ENCODE data around the gene RGS19.
A peak's percentile ranks its signal among the peaks of the same experiment; 100 is the strongest.

Gene RGS19

GRCh38 chr20:64064145-64064698 lies 15.1 kb downstream of the RGS19 start:
- DNase-seq (ENCODE audit: low read depth in 2 of 2): no peak

GRCh38 chr20:64063389-64064144 lies 15.8 kb downstream of the RGS19 start:
- DNase-seq (ENCODE audit: low read depth in 2 of 2): peak in 1 of 2 donors; percentile 51

DNA sequence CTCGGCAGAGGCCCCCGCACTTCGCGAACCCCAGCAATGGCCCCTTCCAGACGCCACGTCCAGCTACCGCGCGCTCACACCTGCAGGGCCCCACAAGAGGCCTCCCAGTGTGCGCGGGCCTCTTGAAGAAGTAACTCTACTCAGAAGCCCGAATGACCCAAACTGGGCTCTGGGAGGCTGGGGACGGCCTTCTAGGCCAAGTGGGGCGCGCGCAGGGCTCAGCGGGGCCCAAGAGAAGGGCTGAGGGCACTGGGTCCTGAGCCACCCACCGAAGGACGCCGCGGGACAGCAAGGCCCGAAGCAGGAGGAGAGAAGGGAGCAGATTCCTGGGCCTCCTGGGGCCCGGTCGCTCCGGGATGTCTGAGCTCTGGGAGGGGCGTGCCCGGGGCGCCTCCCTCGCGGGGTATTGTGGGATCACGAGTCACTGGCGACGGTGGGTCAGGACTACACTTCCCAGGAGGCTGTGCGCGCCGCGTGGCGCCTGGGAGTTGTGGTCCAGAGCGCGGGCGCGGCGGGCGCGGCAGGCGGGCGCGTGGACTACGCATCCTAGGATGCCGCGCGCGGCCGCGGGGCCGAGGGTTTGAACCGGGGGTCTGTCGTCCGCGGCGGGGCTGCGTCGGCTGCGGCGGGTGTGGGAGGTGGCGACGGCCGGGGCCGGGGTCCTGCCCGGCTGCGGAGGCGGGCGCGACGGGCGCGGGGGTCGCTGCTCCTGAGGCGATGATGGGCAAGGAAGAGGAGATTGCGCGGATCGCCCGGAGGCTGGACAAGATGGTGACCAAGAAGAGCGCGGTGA lies 16.5 kb downstream of the RGS19 start, which contains the start of gene TCEA2:
Gene TCEA2, plus strand, starts transcription at position 603 of the 793 bp plus-strand sequence. Its CDS starts 115 bp downstream, at position 718.
- DNase-seq (ENCODE audit: low read depth in 2 of 2): peak; percentile 87 to 95

DNA sequence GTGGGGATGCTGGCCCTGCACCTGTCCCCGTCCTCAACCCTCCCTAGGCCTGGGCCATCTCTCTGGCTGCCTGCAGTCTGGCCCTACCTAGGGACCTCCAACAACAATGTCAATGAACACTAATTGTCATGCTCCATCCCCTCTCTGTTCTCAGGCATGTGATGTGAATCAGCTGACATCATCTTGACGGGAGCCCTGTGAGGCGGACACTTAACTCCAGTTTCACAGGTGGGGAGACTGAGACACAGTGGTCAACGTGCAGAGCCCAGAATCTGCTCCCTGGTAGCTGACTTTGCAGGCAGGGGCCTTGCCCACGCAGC lies 17.1 kb downstream of the RGS19 start:
- no peak for DNase-seq (ENCODE audit: low read depth in 2 of 2)

GRCh38 chr20:64058536-64058935 lies 20.8 kb downstream of the RGS19 start:
- DNase-seq (ENCODE audit: low read depth in 2 of 2): no peak

GRCh38 chr20:64057628-64058498 lies 21.5 kb downstream of the RGS19 start:
- DNase-seq (ENCODE audit: low read depth in 2 of 2): peak; percentile 68 to 86

- DNase-seq (ENCODE audit: low read depth in 2 of 2): no peak
These were observed 22.3 kb downstream of the RGS19 start for GRCh38 chr20:64056889-64057627.

- no peak for DNase-seq (ENCODE audit: low read depth in 2 of 2)
These were observed 22.8 kb downstream of the RGS19 start for GRCh38 chr20:64056639-64056888.

DNA sequence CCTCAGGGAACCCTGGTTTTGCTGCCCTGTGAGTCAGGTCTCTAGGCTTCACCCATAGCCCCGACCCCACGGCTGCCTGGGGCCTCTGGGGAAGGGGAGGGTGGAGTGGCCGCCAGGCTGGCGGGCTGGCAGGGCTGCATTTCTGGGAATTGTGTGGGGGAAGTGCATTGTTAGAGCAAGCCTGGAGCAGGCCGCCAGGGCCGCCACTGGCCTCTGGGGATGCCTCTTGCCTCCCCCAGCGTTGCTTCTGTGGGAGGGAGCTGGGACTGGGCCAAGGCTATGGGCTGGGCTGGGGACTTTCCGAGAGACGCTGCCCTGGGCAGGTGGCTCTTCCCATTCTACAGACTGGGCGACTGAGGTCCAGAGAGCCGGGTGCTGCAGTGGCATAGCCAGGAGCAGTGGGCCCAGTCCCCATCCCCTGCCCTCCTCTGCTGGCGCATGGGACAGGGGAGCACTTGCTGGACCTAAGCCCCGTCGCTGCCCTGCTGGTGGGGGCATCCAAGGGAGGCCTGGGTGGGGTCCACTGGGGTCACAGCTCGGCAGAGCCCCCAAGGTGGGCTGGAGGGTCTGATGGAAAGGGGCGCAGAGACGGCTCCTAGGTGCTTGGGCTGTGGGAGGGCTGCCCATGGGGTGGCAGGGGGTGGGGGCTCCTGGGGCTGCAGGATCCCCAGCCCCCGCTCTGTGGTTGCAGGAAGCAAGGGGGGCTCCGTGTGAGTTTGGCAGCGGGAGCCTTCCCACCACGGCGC lies 23.3 kb downstream of the RGS19 start:
- DNase-seq (ENCODE audit: low read depth in 2 of 2): no peak

GRCh38 chr20:64055396-64055892 lies 23.9 kb downstream of the RGS19 start:
- no peak for DNase-seq (ENCODE audit: low read depth in 2 of 2)

DNA sequence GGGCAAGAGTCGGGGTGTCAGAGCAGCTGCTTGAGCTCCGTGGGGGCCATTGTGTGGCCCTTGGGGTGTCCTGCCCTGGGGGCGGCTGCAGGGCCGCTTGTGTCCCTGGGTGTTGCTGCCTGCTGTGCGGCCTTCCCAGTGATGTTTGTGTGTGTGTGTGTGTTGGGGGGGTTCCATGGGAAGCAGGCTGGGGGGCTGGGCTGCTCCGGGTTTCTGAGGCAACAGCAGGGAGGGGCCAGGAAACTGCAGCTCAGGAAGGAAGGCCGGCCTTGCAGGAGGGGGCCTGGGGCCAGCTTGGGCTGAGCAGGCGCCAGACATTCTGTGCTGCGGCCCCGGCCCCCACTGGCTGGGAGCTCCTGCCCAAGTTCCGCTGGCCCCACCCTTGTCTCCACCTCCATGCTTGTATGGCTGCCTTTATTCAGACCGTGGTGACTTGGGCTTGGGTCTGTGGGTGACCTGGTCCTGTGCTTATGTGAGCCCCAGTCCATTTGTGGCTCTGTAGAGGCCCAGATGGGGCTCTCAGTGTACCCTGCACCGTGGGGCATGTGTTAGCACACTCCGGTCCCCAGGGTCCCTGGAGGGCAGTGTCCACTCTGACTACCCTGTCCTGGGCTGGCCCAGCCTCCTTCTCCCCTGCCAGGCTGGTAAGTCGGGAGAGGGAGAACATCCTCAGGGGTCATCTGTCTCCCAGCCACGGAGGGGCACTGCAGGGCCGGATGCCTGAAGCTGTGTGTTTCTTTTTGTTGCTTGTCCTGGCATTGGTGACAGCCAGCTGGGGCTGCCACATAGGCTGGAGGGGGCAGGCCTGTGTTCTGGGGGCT lies 25.3 kb downstream of the RGS19 start:
- DNase-seq (ENCODE audit: low read depth in 2 of 2): no peak

DNA sequence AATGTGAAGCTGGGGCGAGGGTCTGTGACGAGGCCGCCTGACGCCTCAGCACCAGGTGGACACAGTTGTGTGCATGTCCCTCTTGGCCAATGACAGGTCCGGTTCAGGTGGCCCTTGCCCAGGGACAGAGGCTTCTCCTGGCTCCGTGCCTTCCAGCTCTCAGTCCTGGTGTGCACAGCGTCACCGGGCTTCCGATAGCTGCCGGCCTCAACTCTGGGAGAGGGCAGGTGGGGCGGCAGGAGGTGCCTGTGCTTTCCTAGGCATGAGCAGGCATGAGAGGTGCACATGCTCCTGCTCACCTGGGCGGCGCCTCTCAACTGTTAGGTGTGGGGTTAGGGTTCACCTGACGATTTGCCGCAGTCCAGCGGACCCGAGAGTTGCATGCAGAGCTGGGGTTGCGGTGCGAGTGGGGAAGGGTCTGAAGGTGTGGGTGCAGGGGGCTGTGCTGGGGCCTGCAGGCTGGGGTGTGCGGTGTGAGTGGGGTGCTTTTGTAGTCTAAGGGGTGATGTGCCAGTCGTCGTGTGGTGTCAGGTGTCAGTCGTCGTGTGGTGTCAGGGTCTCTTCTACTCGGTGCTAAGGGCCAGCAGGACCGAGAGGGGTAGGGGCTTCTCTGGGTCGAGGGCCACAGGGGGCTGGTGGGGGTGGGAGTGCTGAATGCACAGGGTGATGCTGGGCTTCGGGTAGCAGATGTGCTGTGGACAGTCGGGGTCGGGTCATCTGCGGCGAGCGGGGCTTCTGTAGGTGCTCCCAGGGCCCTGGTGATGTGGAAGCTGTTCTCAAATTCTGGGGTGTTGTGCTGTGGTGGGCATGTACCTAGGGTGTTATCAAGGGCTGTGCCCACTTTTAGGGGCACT lies 26.1 kb downstream of the RGS19 start:
- DNase-seq (ENCODE audit: low read depth in 2 of 2): no peak

DNA sequence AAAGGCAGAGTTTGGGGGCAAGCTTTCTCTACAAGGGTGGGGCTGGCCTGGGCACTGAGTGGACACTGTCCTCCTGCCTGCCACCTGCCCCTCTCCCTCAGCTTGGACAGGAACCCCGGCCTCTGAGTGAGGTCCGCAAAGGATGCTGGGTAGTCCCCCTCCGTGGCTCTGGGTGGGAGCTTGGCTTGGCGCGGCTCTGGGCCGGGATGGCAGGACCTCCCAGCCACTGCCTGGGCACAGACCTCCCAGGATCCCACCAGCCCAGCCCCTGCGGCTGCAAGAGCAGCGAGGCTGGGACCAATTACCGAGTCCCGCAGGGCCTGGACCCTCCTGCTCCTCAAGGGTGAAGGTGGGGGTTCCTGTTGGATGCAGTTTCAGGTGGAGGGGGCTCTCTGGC lies 27.0 kb downstream of the RGS19 start:
- DNase-seq (ENCODE audit: low read depth in 2 of 2): no peak

GRCh38 chr20:64051561-64052325 lies 27.6 kb downstream of the RGS19 start:
- no peak for DNase-seq (ENCODE audit: low read depth in 2 of 2)

- no peak for DNase-seq (ENCODE audit: low read depth in 2 of 2)
These were observed 28.3 kb downstream of the RGS19 start for GRCh38 chr20:64051033-64051452.

GRCh38 chr20:64050261-64051032 lies 28.9 kb downstream of the RGS19 start:
- no peak for DNase-seq (ENCODE audit: low read depth in 2 of 2)

GRCh38 chr20:64049878-64050260 lies 29.4 kb downstream of the RGS19 start:
- no peak for DNase-seq (ENCODE audit: low read depth in 2 of 2)

Data from stimulated activated CD4-positive, alpha-beta T cell treated with anti-CD3 and anti-CD28 coated beads, Interleukin-15, amount 100 ng/mL, for 48 hours (primary cell).